DOHH2 (cell line): Measurements from ENCODE around the gene EID3.
"Not testable (repeated sequence)": the region's sequence is repeated elsewhere in the genome, so short reads cannot be mapped to it uniquely, and the experiment has no call there.

ENCODE experiments used
- H3F3A ChIP-seq: fragments of 200-600 bp; sonication (generic), shearing (Covaris generic); 2 replicates; pipeline ENCODE4 v1.6.0; 2016; ENCODE audit warnings: antibody characterized with exemption, mild to moderate bottlenecking; ENCODE audit not compliant: control insufficient read depth, insufficient read depth
- H3K27ac ChIP-seq: fragments of 200-600 bp; sonication (generic); 2 replicates; pipeline ENCODE4 v1.5.1; 2014; ENCODE audit warnings: low read depth, mild to moderate bottlenecking, low read length, moderate library complexity
- H3K27me3 ChIP-seq: fragments of 200-600 bp; sonication (generic); 2 replicates; pipeline ENCODE4 v1.6.1; 2014; ENCODE audit warnings: mild to moderate bottlenecking, low read length, mixed read lengths; ENCODE audit not compliant: control insufficient read depth
- H3K36me3 ChIP-seq: fragments of 200-600 bp; sonication (generic); 2 replicates; pipeline ENCODE4 v1.6.1; 2014; ENCODE audit warnings: mild to moderate bottlenecking, low read length, moderate library complexity, mixed read lengths; ENCODE audit not compliant: control insufficient read depth
- H3K4me1 ChIP-seq: fragments of 200-600 bp; sonication (generic); 2 replicates; pipeline ENCODE4 v1.6.1; 2014; ENCODE audit warnings: mild to moderate bottlenecking, low read length, mixed read lengths; ENCODE audit not compliant: control insufficient read depth
- H3K4me2 ChIP-seq: fragments of 200-600 bp; sonication (generic); 2 replicates; pipeline ENCODE4 v1.6.0; 2014; ENCODE audit warnings: mild to moderate bottlenecking, low read length, moderate library complexity
- H3K4me3 ChIP-seq: fragments of 200-600 bp; sonication (generic); 2 replicates; pipeline ENCODE4 v1.5.1; 2014; ENCODE audit warnings: mild to moderate bottlenecking, low read length, mixed read lengths
- H3K79me2 ChIP-seq: fragments of 200-600 bp; sonication (generic); 2 replicates; pipeline ENCODE4 v1.6.1; 2014; ENCODE audit warnings: mild to moderate bottlenecking, low read length, mixed read lengths; ENCODE audit not compliant: control insufficient read depth
- H3K9me2 ChIP-seq: fragments of 200-600 bp; sonication (generic); replicated peaks from 2 replicates; pipeline ENCODE4 v1.6.1; 2014; ENCODE audit warnings: mild to moderate bottlenecking, low read length, mixed read lengths; ENCODE audit not compliant: control insufficient read depth
- H3K9me3 ChIP-seq: fragments of 200-600 bp; sonication (generic); 2 replicates; pipeline ENCODE4 v1.6.1; 2014; ENCODE audit warnings: antibody characterized with exemption, low read length, mixed read lengths; ENCODE audit not compliant: control insufficient read depth, insufficient read depth
- H4K20me1 ChIP-seq: fragments of 200-600 bp; sonication (generic); 2 replicates; pipeline ENCODE4 v1.6.0; 2014; ENCODE audit warnings: low read depth, mild to moderate bottlenecking, antibody characterized with exemption, low read length, moderate library complexity; ENCODE audit not compliant: control insufficient read depth, insufficient read depth
- EZH2phosphoT487 ChIP-seq: fragments of 200-600 bp; sonication (generic); IDR thresholded peaks from 2 replicates; pipeline ENCODE4 v1.6.1; 2017; ENCODE audit warnings: borderline replicate concordance, mild to moderate bottlenecking, antibody characterized with exemption, low read length, moderate library complexity, mixed read lengths
- TF ChIP-seq, protein P1 (sequence below): fragments of 200-600 bp; sonication (generic); IDR thresholded peaks from one replicate; pipeline ENCODE4 v1.5.1; 2014; ENCODE audit warnings: antibody characterized with exemption, mild to moderate bottlenecking, low read depth, low read length; ENCODE audit not compliant: poor library complexity, severe bottlenecking

EID3 gene

DNA sequence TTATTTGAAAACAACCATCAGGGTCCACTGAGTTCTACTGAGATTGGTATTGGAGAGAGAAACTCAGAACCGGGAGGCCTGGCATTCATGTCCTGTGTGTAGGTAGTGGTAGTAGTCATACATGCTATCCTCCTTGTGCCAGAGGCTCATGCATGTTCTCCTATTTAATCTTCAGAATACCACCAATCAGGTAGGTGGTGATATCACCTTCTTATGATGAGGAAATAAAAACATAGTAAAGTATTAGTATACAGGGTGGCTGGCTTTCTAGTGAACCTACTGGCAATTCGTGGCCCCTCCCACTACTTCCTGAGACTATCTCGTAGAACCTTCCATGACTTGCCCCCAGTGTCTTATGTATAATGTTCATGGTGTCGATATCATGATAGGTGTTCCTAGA is 40.5 kb upstream of the EID3 start:
- Histone ChIP-seq H3K27me3 (no peaks in the 10 kb centered on the region), H3K4me1 (no peaks in the 10 kb centered on the region), H3K4me2 (no peak overlapping the region), H3F3A (no peaks in the 10 kb centered on the region), H3K9me2 (no peaks in the 10 kb centered on the region), H4K20me1 (no peaks in the 10 kb centered on the region), H3K79me2 (no peaks in the 10 kb centered on the region), H3K27ac (no peak overlapping the region), H3K36me3 (no peaks in the 10 kb centered on the region), H3K9me3 (no peaks in the 10 kb centered on the region), H3K4me3 (no peak overlapping the region)
- TF ChIP-seq, protein P1, sequence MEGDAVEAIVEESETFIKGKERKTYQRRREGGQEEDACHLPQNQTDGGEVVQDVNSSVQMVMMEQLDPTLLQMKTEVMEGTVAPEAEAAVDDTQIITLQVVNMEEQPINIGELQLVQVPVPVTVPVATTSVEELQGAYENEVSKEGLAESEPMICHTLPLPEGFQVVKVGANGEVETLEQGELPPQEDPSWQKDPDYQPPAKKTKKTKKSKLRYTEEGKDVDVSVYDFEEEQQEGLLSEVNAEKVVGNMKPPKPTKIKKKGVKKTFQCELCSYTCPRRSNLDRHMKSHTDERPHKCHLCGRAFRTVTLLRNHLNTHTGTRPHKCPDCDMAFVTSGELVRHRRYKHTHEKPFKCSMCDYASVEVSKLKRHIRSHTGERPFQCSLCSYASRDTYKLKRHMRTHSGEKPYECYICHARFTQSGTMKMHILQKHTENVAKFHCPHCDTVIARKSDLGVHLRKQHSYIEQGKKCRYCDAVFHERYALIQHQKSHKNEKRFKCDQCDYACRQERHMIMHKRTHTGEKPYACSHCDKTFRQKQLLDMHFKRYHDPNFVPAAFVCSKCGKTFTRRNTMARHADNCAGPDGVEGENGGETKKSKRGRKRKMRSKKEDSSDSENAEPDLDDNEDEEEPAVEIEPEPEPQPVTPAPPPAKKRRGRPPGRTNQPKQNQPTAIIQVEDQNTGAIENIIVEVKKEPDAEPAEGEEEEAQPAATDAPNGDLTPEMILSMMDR: no peak
- TF ChIP-seq EZH2phosphoT487: no peak

DNA sequence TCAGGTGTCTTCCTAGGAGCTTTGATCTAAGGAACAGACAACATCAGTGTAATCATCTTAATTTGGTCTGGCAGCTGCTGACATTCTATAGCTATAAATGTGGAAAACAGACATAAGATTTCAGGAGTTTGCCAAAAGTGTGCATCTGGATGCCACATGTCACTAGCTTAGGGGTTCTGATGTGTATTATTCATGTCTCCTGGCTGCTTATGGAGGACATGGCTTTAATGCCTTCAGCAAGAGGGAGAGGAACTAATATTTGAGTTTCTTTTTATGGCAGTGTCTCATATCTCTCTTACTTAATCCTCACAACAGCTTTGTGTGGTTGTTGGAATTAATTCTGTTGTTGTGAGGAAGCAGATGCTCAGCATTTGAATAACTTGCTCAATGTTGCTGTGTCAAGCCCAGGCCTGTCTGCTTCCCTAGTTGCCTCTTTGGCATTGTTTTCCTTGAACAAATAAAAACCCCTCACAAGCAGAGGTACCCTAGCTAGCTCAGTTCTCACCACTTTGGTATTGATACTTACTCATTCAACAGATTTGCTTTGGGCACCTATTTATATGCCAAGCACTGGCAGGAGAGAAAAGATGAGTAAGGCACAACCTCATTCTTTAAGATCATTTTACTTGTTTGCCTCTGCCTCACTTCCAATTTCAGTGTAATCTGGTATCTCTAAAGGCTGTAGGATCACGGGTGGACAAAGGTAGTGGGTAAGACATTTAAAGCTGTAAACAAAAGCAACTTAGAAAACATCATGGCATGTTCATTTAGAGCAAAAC is 39.8 kb upstream of the EID3 start:
- Histone ChIP-seq H3K9me2 (no peaks in the 10 kb centered on the region), H4K20me1 (no peaks in the 10 kb centered on the region), H3K27me3 (no peaks in the 10 kb centered on the region), H3K79me2 (no peaks in the 10 kb centered on the region), H3K36me3 (no peaks in the 10 kb centered on the region), H3K4me1 (no peaks in the 10 kb centered on the region), H3F3A (no peaks in the 10 kb centered on the region), H3K4me2 (no peak overlapping the region), H3K27ac (no peak overlapping the region), H3K9me3 (no peaks in the 10 kb centered on the region), H3K4me3 (no peak overlapping the region)
- TF ChIP-seq EZH2phosphoT487: no peak

DNA sequence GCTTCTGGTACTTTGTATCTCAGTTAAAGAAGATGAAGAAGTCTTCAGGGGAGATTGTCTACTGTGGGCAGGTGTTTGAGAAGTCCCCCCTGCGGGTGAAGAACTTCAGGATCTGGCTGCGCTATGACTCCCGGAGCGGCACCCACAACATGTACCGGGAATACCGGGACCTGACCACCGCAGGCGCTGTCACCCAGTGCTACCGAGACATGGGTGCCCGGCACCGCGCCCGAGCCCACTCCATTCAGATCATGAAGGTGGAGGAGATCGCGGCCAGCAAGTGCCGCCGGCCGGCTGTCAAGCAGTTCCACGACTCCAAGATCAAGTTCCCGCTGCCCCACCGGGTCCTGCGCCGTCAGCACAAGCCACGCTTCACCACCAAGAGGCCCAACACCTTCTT is 38.1 kb upstream of the EID3 start:
- H3K9me2 ChIP-seq, H3K4me3 ChIP-seq, H3F3A ChIP-seq, H3K27ac ChIP-seq, H3K79me2 ChIP-seq, H3K36me3 ChIP-seq, H3K9me3 ChIP-seq, H3K4me1 ChIP-seq, H3K27me3 ChIP-seq, H4K20me1 ChIP-seq, H3K4me2 ChIP-seq: not testable (repeated sequence)

DNA sequence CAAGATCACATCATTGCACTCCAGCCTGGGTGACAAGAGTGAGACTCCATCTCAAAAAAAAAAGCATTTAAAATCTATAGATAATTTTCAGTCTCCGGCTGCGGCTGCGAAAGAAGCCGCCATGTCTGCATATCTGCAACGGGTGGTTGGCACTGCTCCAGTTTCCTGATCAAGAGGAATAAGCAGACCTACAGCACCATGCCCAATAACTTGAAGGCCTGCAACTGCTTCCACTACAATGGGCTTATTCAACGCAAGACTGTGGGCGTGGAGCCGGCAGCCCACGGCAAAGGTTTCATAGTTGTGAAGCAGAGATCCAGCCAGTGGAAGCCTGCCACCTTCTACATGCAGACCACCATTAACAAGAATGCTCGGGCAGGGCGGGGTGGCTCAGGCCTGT is 30.6 kb upstream of the EID3 start:
- no peaks in the 10 kb centered on the region for H3K27me3 ChIP-seq
- H3K27ac ChIP-seq: no peak overlapping the region
- no peak overlapping the region for H3K4me2 ChIP-seq
- H3F3A ChIP-seq: no peaks in the 10 kb centered on the region
- H3K36me3 ChIP-seq: no peaks in the 10 kb centered on the region
- H3K4me1 ChIP-seq: peaks cover 14% of the 10 kb centered on the region
- no peaks in the 10 kb centered on the region for H4K20me1 ChIP-seq
- TF ChIP-seq EZH2phosphoT487: no peak
- TF ChIP-seq, protein P1: no peak
- H3K4me3 ChIP-seq: no peak overlapping the region
- no peaks in the 10 kb centered on the region for H3K9me3 ChIP-seq
- no peaks in the 10 kb centered on the region for H3K79me2 ChIP-seq
- no peaks in the 10 kb centered on the region for H3K9me2 ChIP-seq
